Measurements from ENCODE around the gene SLX9. TPM values are rescaled to one million over a fixed set of nuclear protein-coding genes. Genes with fewer than 3 reads are reported as not detected.
A peak's percentile ranks its signal among the peaks of the same experiment; 100 is the strongest.

SLX9 gene
- total RNA-seq, 1 experiment from 2014 or later: 77.2 TPM

DNA sequence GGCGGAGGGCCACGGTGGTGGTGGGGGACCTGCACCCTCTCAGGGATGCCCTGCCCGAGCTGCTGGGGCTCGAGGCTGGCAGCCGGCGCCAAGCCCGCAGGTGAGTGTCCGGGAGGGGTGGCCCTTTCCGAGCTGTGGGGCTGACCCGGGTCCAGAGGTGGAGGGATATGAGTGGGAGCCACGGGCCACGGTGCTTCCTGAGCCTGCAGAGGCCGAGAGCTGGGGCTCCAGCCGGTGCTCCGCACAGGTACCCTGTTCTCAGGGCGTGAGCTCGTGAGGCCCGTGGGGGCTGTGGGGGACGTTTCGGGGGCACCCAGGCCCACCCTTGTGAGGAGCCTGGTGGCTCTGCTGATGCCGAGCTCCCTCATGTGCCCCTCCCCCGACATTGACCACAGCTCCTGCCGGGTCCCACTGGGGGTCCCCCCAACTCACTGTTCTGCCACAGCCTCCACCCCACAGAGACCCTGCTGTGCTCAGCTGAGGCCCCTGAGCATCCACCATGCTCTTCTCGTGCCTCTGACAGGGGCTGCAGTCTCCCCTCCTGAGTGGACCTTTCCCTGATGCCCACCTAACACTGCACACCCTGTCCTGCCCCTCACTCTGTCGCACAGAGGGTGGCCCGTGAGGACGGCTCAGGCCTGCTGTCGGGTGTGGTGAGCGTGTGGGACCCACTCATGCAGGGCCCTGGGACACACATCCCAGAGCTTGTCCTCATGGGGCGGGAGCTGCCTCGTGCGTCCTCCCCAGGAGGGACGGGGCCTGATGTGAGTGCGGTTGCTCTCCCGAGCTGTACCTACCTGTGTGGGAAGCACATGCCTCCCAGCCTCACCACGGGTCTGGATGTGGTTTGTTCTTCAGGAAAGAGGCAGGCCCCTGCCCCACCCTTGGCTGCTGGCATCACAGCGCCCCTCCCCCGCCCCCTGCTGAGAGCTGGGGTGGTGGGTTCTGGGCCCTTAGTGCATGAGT, 27.5 kb downstream of the SLX9 start:
- TF ChIP-seq ZBTB43 (CRISPR knock-in tag; IDR thresholded peaks at IDR 0.05): no peak
- no peak for TF ChIP-seq ATF6 (CRISPR knock-in tag; IDR thresholded peaks at IDR 0.05)
- TF ChIP-seq SP1 (CRISPR knock-in tag; conservative IDR thresholded peaks at IDR 0.05): no peak
- TF ChIP-seq USF1 (CRISPR knock-in tag; IDR thresholded peaks at IDR 0.05): no peak
- no peak for TF ChIP-seq NR1H2 (CRISPR knock-in tag; IDR thresholded peaks at IDR 0.05)
- TF ChIP-seq ESRRA (CRISPR knock-in tag; IDR thresholded peaks at IDR 0.05; ENCODE audit: borderline replicate concordance): no peak
- no peak for TF ChIP-seq ZNF121 (CRISPR knock-in tag; IDR thresholded peaks at IDR 0.05)
- no peak for TF ChIP-seq RORB (CRISPR knock-in tag; IDR thresholded peaks at IDR 0.05)
- TF ChIP-seq ZNF263 (CRISPR knock-in tag; IDR thresholded peaks at IDR 0.05; ENCODE audit: low read depth): no peak
- TF ChIP-seq, protein P1, sequence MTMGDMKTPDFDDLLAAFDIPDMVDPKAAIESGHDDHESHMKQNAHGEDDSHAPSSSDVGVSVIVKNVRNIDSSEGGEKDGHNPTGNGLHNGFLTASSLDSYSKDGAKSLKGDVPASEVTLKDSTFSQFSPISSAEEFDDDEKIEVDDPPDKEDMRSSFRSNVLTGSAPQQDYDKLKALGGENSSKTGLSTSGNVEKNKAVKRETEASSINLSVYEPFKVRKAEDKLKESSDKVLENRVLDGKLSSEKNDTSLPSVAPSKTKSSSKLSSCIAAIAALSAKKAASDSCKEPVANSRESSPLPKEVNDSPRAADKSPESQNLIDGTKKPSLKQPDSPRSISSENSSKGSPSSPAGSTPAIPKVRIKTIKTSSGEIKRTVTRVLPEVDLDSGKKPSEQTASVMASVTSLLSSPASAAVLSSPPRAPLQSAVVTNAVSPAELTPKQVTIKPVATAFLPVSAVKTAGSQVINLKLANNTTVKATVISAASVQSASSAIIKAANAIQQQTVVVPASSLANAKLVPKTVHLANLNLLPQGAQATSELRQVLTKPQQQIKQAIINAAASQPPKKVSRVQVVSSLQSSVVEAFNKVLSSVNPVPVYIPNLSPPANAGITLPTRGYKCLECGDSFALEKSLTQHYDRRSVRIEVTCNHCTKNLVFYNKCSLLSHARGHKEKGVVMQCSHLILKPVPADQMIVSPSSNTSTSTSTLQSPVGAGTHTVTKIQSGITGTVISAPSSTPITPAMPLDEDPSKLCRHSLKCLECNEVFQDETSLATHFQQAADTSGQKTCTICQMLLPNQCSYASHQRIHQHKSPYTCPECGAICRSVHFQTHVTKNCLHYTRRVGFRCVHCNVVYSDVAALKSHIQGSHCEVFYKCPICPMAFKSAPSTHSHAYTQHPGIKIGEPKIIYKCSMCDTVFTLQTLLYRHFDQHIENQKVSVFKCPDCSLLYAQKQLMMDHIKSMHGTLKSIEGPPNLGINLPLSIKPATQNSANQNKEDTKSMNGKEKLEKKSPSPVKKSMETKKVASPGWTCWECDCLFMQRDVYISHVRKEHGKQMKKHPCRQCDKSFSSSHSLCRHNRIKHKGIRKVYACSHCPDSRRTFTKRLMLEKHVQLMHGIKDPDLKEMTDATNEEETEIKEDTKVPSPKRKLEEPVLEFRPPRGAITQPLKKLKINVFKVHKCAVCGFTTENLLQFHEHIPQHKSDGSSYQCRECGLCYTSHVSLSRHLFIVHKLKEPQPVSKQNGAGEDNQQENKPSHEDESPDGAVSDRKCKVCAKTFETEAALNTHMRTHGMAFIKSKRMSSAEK (CRISPR knock-in tag; IDR thresholded peaks at IDR 0.05; ENCODE audit: borderline replicate concordance): no peak
- DNase-seq (ENCODE audit: low spot score) (no peak), ATAC-seq (no peak)
- Mint-ChIP-seq H3K9me3 (no peaks in the 10 kb centered on the region), H3K27me3 (ENCODE audit: low read depth) (no peaks in the 10 kb centered on the region), H3K4me3 (no peak overlapping the region), H3K4me1 (peaks cover 15% of the 10 kb centered on the region), H3K27ac (0 out of 2 replicates have a peak overlapping the region, but pooled peaks have one; percentile 60), H3K36me3 (peaks cover 13% of the 10 kb centered on the region; the same call in 1 of the 2 replicates)
- ChIA-PET CTCF (interaction anchor here (0.9 to 2.4 kb wide), 5 partner anchors 9 to 169 kb away, joined by 3 to 8 read pairs (median 4); no protein-coding TSS in a partner anchor), POLR2A (interaction anchor here (0.7 kb wide), 1 partner anchor 169 kb away, joined by 3 read pairs; no protein-coding TSS in a partner anchor)

DNA sequence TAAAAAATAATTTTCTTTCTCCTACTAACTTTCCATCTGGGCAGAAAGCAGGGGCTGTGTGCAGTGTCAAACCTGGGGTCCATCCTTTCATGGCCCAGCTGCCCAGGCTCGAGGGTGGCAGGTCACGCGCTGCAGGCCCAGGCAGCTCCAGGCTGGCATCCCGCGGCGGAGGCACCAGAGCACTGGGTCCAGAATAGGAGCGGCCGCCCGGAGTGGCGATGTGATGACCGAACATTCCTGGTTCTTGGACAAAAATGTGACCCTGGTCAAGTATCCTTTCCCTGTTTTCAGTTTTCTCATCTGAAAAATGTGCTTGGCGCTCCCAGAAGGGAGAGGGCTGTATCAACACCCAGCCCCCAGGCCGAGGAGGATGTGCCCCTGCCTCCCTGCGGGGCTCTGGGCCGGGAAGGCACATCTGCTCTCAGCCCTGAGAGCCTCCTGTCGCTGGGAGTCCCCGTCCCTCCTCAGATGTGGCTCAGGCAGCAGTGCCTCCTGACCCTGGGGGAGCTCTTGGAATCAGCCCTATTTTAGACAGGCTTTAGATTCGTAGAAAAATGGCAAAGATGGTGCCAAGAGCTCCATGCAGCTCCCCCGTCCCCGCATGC, 29.3 kb downstream of the SLX9 start:
- Mint-ChIP-seq H3K4me3 (no peak overlapping the region), H3K36me3 (peaks cover 19% of the 10 kb centered on the region), H3K27me3 (ENCODE audit: low read depth) (no peaks in the 10 kb centered on the region), H3K4me1 (peaks cover 15% of the 10 kb centered on the region), H3K27ac (peak overlapping the region; percentile 46), H3K9me3 (no peaks in the 10 kb centered on the region)
- ATAC-seq (no peak), DNase-seq (ENCODE audit: low spot score) (no peak)
- CTCF ChIA-PET: interaction anchor here (0.7 to 1.4 kb wide), 3 partner anchors 14 to 407 kb away, joined by 3 to 4 read pairs (median 3); no protein-coding TSS in a partner anchor
- POLR2A ChIA-PET: no interaction called here
- TF ChIP-seq TEAD4 (CRISPR knock-in tag; IDR thresholded peaks at IDR 0.05) (no peak), MLX (CRISPR knock-in tag; IDR thresholded peaks at IDR 0.05) (no peak), SOX15 (CRISPR knock-in tag; IDR thresholded peaks at IDR 0.05) (no peak), CBFB (CRISPR knock-in tag; IDR thresholded peaks at IDR 0.05; ENCODE audit: low read depth) (no peak), ZNF423 (CRISPR knock-in tag; IDR thresholded peaks at IDR 0.05) (no peak), ZNF138 (CRISPR knock-in tag; conservative IDR thresholded peaks at IDR 0.05) (no peak), NR2C2 (CRISPR knock-in tag; IDR thresholded peaks at IDR 0.05) (no peak)
- TF ChIP-seq, protein P2, sequence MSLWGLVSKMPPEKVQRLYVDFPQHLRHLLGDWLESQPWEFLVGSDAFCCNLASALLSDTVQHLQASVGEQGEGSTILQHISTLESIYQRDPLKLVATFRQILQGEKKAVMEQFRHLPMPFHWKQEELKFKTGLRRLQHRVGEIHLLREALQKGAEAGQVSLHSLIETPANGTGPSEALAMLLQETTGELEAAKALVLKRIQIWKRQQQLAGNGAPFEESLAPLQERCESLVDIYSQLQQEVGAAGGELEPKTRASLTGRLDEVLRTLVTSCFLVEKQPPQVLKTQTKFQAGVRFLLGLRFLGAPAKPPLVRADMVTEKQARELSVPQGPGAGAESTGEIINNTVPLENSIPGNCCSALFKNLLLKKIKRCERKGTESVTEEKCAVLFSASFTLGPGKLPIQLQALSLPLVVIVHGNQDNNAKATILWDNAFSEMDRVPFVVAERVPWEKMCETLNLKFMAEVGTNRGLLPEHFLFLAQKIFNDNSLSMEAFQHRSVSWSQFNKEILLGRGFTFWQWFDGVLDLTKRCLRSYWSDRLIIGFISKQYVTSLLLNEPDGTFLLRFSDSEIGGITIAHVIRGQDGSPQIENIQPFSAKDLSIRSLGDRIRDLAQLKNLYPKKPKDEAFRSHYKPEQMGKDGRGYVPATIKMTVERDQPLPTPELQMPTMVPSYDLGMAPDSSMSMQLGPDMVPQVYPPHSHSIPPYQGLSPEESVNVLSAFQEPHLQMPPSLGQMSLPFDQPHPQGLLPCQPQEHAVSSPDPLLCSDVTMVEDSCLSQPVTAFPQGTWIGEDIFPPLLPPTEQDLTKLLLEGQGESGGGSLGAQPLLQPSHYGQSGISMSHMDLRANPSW (CRISPR knock-in tag; conservative IDR thresholded peaks at IDR 0.05; ENCODE audit: low read depth): no peak
- TF ChIP-seq, protein P3, sequence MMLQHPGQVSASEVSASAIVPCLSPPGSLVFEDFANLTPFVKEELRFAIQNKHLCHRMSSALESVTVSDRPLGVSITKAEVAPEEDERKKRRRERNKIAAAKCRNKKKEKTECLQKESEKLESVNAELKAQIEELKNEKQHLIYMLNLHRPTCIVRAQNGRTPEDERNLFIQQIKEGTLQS (CRISPR knock-in tag; conservative IDR thresholded peaks at IDR 0.05): no peak
